Central memory CD4-positive, alpha-beta T cell (primary cell): ENCODE measurements around the gene HOXA4.

ENCODE experiments used
- DNase-seq: peaks from one replicate; pipeline ENCODE4 v3.0.0; 2022

The HOXA4 gene

DNA sequence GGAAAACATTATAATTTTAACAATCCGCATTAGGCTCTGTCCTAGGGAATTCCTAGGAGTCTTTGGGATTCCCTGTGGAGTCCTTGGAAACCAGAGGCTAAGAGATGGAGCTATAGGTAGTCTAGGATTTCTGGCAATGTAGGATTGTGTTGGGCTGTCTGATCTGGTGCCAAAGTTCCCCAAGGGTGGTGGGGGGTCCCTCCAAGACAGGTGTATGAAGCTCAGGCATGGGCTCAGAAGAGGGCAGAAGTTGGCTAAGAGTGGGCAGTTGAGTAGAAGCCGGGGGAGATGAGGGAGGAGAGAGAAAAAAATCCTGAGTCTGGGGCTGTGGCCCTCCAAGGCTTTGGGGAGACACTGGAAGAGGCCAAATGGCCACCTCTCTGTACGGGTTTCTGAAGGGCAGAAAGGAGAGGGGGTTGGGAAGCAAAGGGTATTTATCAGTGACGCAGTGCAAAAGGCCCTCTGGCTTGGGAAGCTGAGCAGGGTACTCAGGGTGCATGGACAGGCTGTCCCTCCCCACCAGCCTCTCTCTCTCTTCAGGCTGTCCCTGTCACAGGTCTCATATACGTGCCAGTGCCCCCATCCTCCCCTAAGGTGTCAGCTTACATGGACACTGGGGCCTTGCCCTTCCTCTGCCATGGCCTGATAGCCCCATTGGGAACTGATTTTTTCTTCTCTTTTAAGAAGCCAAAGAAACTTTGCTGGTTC is 16.1 kb upstream of the HOXA4 start:
- no peak for DNase-seq

- no peak for DNase-seq
Observed at GRCh38 chr7:27145914-27146412, 15.4 kb upstream of the HOXA4 start.

- DNase-seq, result no peak
Observed at GRCh38 chr7:27145165-27145913, 14.8 kb upstream of the HOXA4 start.

DNA sequence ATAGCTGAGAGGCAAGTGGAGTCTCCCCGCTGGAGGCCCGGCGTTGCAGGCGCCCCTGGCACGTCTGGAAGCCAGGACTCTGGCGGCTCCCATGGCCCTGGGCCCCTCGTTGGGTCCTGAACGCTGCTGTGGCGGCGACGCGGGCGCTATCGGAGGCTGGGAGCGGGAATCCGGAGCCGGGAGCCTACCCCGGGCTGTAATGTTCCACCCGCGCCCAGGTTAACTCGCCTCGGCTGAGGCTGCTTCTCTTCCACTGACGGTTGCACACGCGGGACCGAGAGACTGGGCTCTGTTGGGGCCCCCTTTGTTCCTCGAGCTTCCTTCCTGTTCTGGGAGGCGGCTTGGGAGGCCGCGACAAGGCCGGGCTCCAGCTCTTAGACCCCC is 14.2 kb upstream of the HOXA4 start:
- no peak for DNase-seq

- DNase-seq, result no peak
Observed at GRCh38 chr7:27143950-27144780, 13.6 kb upstream of the HOXA4 start.

- no peak for DNase-seq
Observed at GRCh38 chr7:27143023-27143949, 12.7 kb upstream of the HOXA4 start, which contains the start of gene HOXA5. TSS of gene HOXA5 (minus strand) at chr7:27143681. CDS start at chr7:27143607, 74 bp downstream.

DNA sequence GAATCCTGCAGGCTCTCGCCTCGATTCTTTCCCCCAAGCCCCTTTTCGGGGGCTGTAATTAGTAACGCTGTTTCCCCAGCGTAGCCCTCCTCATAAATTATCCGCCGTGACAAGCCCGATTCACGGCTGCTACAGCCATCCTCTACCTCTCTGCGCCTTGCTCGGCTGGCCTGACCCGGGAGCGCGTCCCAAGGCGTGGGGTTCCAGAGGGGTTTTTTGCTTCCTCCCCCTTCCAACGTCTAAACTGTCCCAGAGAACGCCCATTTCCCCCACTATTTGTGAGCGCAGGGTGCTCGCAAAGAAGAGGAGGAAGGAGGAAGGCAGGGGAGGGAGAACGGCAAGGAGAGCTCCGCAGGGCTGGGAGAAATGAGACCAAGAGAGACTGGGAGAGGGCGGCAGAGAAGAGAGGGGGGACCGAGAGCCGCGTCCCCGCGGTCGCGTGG is 12.0 kb upstream of the HOXA4 start:
- no peak for DNase-seq

GRCh38 chr7:27141923-27142579 is 11.5 kb upstream of the HOXA4 start:
- no peak for DNase-seq

DNA sequence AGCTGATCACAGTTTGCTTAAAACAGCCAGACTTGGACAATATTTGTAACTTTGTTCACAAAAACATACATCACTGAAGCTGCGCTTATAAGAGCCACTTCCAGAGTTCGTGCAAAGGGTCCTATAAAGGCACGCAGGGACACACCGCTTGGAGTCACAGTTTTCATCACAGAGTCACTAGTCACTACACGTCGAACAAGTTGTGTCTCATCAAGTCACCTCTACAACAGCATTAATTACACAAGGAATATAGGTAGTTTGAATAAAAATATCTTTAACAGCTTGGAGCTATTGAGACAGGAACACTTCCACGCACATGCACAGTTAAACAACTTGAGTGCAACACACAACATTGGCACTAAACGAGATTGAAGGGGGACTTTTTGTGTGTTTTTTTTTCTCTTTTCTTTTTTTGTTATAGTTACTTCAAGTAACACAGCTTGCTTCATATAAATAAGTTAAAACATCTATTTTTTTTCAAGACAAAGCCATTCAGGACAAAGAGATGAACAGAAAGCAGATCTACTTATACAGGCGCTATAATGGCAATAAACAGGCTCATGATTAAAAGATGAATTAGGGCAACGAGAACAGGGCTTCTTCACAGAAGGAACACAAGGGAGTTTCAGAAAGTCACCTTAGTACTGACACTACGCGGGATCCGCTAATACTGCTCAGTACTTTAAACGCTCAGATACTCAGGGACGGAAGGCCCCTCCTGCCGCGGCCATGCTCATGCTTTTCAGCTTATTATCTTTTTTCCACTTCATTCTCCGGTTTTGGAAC is 10.8 kb upstream of the HOXA4 start:
- no peak for DNase-seq

DNA sequence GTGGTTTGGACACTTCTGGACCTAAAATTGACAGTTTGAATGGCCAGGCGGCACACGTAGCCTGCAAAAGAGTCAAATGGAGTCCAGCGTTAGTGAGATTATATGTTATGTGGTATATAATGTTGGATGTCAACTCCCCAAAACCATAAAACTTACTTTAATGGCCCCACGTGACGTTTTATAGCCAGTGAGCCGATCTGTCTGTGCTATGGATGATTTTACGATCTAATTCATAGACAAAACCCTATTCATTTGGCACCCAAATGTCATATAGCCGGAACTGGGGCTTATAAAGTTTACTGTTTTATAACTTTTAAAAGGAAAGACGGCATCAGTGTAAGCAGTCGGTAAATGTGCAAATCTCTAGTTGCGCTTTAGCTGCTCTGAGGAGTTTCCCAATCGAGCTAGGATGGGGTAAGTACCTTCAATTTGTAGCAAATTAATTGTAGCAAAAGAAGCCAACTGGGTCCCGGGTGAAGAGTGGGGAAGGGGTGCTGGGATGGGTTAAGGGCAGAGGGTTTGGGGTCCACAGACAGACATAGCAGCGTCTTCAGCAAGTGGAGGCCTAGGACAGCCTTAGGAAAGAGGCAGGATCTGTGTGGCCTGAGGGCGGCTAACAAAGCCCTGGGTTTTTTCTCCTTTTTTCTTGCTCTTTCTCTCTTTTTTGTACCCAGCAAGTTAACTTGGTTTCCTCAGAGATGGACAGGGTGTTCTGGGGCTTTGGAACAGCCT is 9.7 kb upstream of the HOXA4 start:
- no peak for DNase-seq

- no peak for DNase-seq
Observed at GRCh38 chr7:27139334-27140125, 9.0 kb upstream of the HOXA4 start.

- DNase-seq, result no peak
Observed at GRCh38 chr7:27138985-27139333, 8.4 kb upstream of the HOXA4 start.

DNA sequence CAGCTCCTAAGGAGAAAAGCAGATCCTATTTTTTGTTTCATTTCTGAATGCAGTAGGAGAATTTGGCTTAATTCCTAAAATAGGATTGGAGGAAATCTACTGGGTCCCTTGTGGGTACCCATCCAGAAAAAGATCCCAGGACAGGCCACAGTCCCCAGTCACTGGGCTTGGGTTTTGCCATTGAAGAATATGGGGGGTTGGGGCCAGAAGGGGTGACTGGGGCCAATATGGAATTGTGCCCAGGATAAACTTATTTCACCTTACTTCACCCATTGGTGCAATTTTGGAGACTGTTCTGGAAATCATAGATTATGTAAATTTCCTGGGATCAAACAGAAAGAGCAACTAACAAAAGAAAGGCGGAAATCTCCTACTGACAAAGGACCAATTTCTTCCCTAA is 7.9 kb upstream of the HOXA4 start:
- DNase-seq, result no peak

DNA sequence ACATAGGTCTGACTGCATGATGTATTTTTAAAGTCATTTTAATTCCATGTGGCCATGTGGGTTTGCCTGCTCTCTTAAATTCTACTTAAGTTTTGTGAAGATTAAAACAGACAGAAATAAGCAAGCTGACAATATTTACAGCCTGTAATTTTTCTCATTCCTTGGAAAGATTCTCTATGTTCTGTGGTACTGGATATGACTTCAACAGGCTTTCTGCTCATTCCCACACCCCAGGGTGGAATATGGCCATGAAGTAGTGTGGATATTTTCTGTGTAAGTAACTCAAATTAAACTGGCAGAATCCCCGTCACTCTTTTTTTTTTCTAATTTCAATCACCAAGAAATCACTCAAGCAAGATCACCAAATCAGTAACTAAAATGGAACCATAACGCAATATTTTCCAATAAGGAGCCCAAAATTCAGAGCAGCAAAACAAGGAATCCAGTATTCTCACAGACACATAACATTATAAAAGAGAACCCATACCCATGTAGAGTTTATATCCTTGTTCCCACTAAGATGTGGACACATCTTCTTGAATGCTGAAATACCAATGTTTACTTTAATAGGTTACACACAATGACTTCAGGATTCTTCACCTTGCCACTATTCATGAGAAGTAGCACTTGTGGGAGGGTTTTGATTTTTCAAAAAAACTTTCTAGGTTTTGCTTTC is 7.2 kb upstream of the HOXA4 start:
- DNase-seq, result no peak

- no peak for DNase-seq
Observed at GRCh38 chr7:27134392-27134791, 3.8 kb upstream of the HOXA4 start.

DNA sequence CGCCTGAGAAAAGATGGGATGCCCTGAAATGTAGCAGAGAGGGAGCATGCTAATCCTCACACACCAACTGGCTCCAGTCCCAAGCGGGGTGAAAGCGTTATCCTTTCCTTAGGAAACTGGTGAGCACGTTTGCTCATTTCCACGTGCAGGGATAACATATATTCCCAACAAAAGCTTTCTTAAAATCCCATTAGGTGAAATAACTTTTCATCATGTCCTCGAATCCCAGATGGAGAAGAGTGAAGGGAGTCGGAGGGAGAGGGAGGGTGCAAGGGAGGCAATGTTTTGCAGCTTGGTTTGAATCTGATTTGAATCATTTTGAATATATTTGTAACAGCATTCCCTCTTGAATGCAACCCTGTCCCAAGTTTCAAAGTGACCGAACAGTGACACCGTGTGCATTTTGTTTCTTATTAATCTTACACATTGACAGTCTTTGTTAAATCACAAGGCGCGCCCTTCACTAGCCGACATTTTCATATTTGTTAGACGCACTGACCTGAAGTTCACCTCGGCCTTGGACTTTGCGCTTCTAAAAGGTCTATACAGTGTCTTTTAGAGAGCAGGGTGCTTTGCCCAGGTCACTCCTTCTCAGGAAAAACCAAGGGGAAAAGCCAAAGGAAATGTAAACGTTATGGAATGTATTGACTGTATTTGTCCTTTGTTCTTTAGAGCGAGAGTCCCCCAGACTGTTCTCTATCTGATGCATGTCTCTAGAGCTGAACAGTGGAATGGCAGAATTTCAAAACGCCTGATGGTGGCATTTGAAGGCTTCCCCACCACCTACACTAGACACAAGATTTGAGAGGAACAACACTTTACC is 3.1 kb upstream of the HOXA4 start:
- DNase-seq, result no peak

DNA sequence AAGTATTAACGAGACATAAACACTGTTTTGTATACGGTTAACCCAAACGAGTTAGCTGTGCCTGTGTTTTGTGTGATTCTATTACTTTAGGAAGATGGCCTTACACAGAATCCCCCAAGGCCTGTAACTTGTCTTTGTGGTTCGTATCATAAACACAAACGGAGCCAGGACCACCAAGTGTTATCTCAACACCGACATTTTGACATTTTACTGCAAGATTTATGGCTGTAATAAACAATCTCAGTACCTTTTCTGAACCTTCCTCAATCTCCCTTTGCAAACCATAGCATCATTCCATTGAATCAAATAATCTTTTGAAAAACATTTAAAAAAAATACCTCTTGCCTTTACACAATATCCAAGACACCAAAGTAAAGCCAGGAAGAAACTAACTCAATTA is 2.4 kb upstream of the HOXA4 start:
- DNase-seq, result no peak

DNA sequence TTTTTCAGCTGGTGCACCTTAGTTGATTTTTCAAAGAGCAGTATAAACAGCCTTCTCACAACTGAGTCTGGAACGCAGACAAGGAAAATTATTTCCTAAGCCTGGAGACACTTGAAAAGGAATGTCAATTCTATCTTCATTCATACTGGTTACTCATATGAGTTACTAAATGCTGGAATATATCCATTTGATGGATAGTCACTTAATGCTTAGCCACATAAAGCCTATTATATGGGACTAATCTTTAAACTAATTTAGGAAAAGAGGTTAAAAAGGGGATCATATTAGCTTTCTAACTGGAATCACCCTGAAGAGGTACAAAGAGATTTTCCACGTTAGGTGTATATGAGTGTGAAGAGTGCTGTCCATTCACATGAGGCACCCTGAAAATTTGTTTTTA is 1.7 kb upstream of the HOXA4 start:
- no peak for DNase-seq
